HUES48 (cell line): ENCODE measurements around the gene FANCB.

Experiments used
- H3K27ac ChIP-seq: one replicate; pipeline ENCODE4 v1.7.0; 2013; ENCODE audit warnings: low read depth, low read length, inconsistent platforms
- H3K27me3 ChIP-seq: 2 replicates; pipeline ENCODE4 v1.6.1; 2013; ENCODE audit warnings: mild to moderate bottlenecking, low read length; ENCODE audit not compliant: control insufficient read depth, insufficient read depth
- H3K36me3 ChIP-seq: 2 replicates; pipeline ENCODE4 v1.6.1; 2013; ENCODE audit warnings: low read length; ENCODE audit not compliant: control insufficient read depth, insufficient read depth
- H3K4me1 ChIP-seq: 2 replicates; pipeline ENCODE4 v1.6.1; 2013; ENCODE audit warnings: mild to moderate bottlenecking, low read length; ENCODE audit not compliant: control insufficient read depth, insufficient read depth
- H3K4me3 ChIP-seq: 2 replicates; pipeline ENCODE4 v1.5.1; 2013; ENCODE audit warnings: mild to moderate bottlenecking, low read depth, low read length
- H3K9ac ChIP-seq: 2 replicates; pipeline ENCODE4 v1.6.1; 2013; ENCODE audit warnings: mild to moderate bottlenecking, low read depth, low read length, moderate library complexity
- H3K9me3 ChIP-seq: 2 replicates; pipeline ENCODE4 v1.6.1; 2013; ENCODE audit warnings: low read length; ENCODE audit not compliant: control insufficient read depth, insufficient read depth

The FANCB gene

GRCh38 chrX:14872851-14873675 is at the start of gene FANCB, which contains the start of gene MOSPD2:
Gene FANCB (minus strand): TSS chrX:14873069. CDS start chrX:14865510, 7,559 bp downstream.
Gene MOSPD2 (plus strand): TSS chrX:14873421. CDS start chrX:14873529, 108 bp downstream.
- Histone ChIP-seq H3K27me3 (no peaks in the 10 kb centered on the region), H3K4me1 (no peaks in the 10 kb centered on the region), H3K9me3 (no peaks in the 10 kb centered on the region), H3K27ac (peak within 1 kb of the TSS; percentile 85), H3K36me3 (peaks cover 6% of the 10 kb centered on the region; the same call in 1 of the 2 replicates), H3K4me3 (peak within 1 kb of the TSS; percentile 80), H3K9ac (peak within 1 kb of the TSS; percentile 84)

GRCh38 chrX:14922437-14922836 is 49.6 kb upstream of the FANCB start:
- Histone ChIP-seq H3K4me3 (no peak overlapping the region), H3K36me3 (peaks cover 15% of the 10 kb centered on the region; the same call in 1 of the 2 replicates), H3K27ac (no peak overlapping the region), H3K4me1 (no peaks in the 10 kb centered on the region), H3K9ac (no peak overlapping the region), H3K9me3 (no peaks in the 10 kb centered on the region), H3K27me3 (no peaks in the 10 kb centered on the region)

DNA sequence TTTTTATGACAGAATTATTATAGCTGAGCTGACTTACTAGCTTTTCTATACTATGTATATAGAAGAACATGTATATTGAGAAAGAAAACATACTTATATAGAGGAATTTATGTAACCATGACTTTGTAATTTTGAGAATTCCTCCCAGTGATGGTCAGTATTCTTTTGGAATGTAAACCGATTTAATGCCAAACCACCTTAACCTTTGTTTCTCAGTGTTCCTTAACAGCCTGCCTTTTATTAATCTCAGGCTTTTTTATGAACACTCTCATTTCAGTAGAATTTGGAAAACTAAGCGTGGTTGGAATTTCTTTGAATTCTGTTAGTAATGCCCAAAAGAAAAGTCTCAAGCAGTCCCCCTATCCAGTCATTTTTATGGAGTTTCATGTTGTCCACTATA is 47.3 kb upstream of the FANCB start:
- Histone ChIP-seq H3K4me3 (no peak overlapping the region), H3K27me3 (no peaks in the 10 kb centered on the region; the same call in 1 of the 2 replicates), H3K9ac (no peak overlapping the region), H3K27ac (no peak overlapping the region), H3K36me3 (peaks cover 34% of the 10 kb centered on the region), H3K9me3 (no peaks in the 10 kb centered on the region), H3K4me1 (no peaks in the 10 kb centered on the region)

- no peak overlapping the region for H3K27ac ChIP-seq
- H3K9me3 ChIP-seq: no peaks in the 10 kb centered on the region
- H3K4me3 ChIP-seq: no peak overlapping the region
- H3K36me3 ChIP-seq: peaks cover 40% of the 10 kb centered on the region
- no peak overlapping the region for H3K9ac ChIP-seq
- H3K27me3 ChIP-seq: no peaks in the 10 kb centered on the region; the same call in 1 of the 2 replicates
- H3K4me1 ChIP-seq: no peaks in the 10 kb centered on the region
These were observed 46.5 kb upstream of the FANCB start for GRCh38 chrX:14919407-14919806.

DNA sequence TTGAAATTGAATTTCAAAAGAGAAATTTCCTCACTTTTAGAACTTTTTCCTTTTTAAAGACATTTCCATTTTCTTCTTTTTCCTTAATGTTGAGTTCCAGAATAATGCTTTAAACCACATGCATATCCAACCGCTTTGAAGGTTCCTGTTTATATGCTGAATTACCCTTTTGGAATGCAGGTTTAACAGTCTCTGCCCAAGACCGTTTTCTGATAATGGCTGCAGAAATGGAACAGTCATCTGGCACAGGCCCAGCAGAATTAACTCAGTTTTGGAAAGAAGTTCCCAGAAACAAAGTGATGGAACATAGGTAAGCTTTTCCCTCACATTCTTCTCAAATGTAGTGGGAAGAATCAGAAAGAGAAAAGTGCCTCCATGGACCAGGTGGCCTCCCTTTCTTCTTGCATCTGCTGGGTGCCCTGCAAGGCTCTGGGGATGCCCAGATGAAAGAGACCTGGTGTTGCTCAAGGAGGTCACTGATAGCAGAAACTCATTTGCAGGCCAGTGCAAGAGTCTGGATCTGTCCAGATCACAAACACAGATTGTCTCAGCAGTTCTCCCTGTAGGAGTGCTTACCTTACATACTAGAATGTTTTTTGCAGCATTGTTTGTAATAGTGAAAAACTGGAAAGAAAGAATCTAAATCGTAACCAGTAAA is 43.3 kb upstream of the FANCB start:
- Histone ChIP-seq H3K36me3 (peaks cover 68% of the 10 kb centered on the region), H3K4me1 (no peaks in the 10 kb centered on the region), H3K27ac (no peak overlapping the region), H3K4me3 (no peak overlapping the region), H3K9me3 (no peaks in the 10 kb centered on the region), H3K9ac (no peak overlapping the region), H3K27me3 (no peaks in the 10 kb centered on the region; the same call in 1 of the 2 replicates)

GRCh38 chrX:14915596-14915995 is 42.7 kb upstream of the FANCB start:
- Histone ChIP-seq H3K4me1 (no peaks in the 10 kb centered on the region), H3K27me3 (no peaks in the 10 kb centered on the region; the same call in 1 of the 2 replicates), H3K9me3 (no peaks in the 10 kb centered on the region), H3K4me3 (no peak overlapping the region), H3K36me3 (peaks cover 70% of the 10 kb centered on the region), H3K27ac (no peak overlapping the region), H3K9ac (no peak overlapping the region)

- no peaks in the 10 kb centered on the region for H3K4me1 ChIP-seq
These were observed 40.4 kb upstream of the FANCB start for GRCh38 chrX:14913241-14913640.

GRCh38 chrX:14903891-14904290 is 31.0 kb upstream of the FANCB start:
- Histone ChIP-seq H3K4me3 (no peak overlapping the region), H3K9ac (no peak overlapping the region), H3K36me3 (no peaks in the 10 kb centered on the region; the same call in 1 of the 2 replicates), H3K27me3 (no peaks in the 10 kb centered on the region; the same call in 1 of the 2 replicates), H3K9me3 (peaks cover 11% of the 10 kb centered on the region; the same call in 1 of the 2 replicates), H3K4me1 (peaks cover 9% of the 10 kb centered on the region; the same call in 1 of the 2 replicates), H3K27ac (no peak overlapping the region)

More at GRCh38 chrX:14913241-14913640, 40.4 kb upstream of the FANCB start:
- Histone ChIP-seq H3K9me3 (no peaks in the 10 kb centered on the region), H3K27ac (no peak overlapping the region), H3K27me3 (no peaks in the 10 kb centered on the region; the same call in 1 of the 2 replicates), H3K36me3 (peaks cover 57% of the 10 kb centered on the region), H3K4me3 (no peak overlapping the region), H3K9ac (no peak overlapping the region)

- Histone ChIP-seq H3K4me3 (no peak overlapping the region), H3K9me3 (peaks cover 11% of the 10 kb centered on the region; the same call in 1 of the 2 replicates), H3K27me3 (no peaks in the 10 kb centered on the region; the same call in 1 of the 2 replicates), H3K27ac (no peak overlapping the region), H3K4me1 (peaks cover 16% of the 10 kb centered on the region), H3K9ac (no peak overlapping the region), H3K36me3 (no peaks in the 10 kb centered on the region; the same call in 1 of the 2 replicates)
These were observed 29.7 kb upstream of the FANCB start for GRCh38 chrX:14902537-14902936.

- peaks cover 5% of the 10 kb centered on the region; the same call in 1 of the 2 replicates for H3K9me3 ChIP-seq
- H3K36me3 ChIP-seq: no peaks in the 10 kb centered on the region; the same call in 1 of the 2 replicates
- H3K4me1 ChIP-seq: peaks cover 16% of the 10 kb centered on the region
- no peak overlapping the region for H3K9ac ChIP-seq
- H3K27me3 ChIP-seq: no peaks in the 10 kb centered on the region; the same call in 1 of the 2 replicates
- no peak overlapping the region for H3K27ac ChIP-seq
- no peak overlapping the region for H3K4me3 ChIP-seq
These were observed 26.7 kb upstream of the FANCB start for GRCh38 chrX:14899607-14900006.
